Activated T-cell treated with anti-CD3 and anti-CD28 coated beads, Interleukin-2, amount 50 U/mL, for 24 hours (primary cell): ENCODE data around the gene RALGAPA2.
A peak's percentile ranks its signal among the peaks of the same experiment; 100 is the strongest.

Source experiments
- DNase-seq: peaks from one replicate; pipeline ENCODE4 v3.0.0-alpha.2; 2020
- H3K27ac Mint-ChIP-seq: 2 replicates; pipeline ENCODE4 v1.8.0; 2020; ENCODE audit warnings: mild to moderate bottlenecking, mixed read lengths
- H3K27me3 Mint-ChIP-seq: 2 replicates; pipeline ENCODE4 v1.8.0; 2020; ENCODE audit warnings: mixed read lengths
- H3K36me3 Mint-ChIP-seq: 2 replicates; pipeline ENCODE4 v1.8.0; 2020; ENCODE audit warnings: low read depth, mixed read lengths
- H3K4me1 Mint-ChIP-seq: 2 replicates; pipeline ENCODE4 v1.8.0; 2020; ENCODE audit warnings: low read depth, mixed read lengths
- H3K4me3 Mint-ChIP-seq: 2 replicates; pipeline ENCODE4 v1.8.0; 2020; ENCODE audit warnings: mild to moderate bottlenecking, moderate library complexity, mixed read lengths
- H3K9me3 Mint-ChIP-seq: 2 replicates; pipeline ENCODE4 v1.8.0; 2020; ENCODE audit warnings: mixed read lengths

The RALGAPA2 gene

DNA sequence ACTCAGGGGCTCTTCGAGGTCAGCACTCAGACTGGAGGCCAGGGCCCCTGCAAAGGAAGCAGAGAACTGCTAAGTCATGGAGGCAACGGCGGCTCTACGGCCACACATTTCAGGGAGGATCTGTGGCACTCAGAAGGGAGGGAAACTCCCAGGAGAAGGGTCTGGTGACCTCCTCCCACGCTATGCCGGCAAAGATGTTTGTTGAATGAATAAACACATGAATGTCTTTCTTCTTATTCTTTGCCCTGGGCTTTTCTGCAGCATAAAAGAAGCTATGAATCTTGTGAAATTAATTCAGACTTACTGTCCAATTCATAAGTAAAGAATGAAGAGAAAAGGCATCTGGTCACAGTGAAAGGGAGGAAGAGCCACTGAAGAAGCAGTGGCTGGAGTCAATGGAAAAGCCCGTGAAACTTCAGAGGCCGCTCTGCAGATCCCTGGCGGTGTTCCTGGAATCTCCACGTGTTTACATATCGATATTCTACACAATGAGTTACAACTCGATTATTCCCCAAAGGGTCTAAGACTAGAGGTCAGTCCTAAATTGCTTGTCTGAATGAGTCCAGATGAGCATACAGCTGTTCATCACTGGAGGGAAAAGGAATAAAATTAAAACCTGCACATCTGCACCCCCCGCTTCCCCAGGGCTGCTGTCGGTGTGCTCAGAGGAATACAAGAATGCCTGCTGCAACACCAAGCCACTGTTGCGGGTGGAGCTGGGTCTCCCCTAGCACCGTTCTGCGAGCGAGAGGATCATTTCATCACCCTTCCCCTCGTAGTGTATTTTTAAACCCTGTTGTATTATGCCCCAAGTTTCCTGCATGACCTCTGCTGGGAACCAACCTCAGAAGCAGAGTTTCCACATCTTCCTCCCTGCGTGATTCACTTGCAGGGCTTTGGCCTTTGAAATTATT is 319.0 kb downstream of the RALGAPA2 start:
- H3K27ac Mint-ChIP-seq = peak overlapping the region; percentile 84
- DNase-seq = no peak
- H3K4me3 Mint-ChIP-seq = no peak overlapping the region
- no peaks in the 10 kb centered on the region for H3K9me3 Mint-ChIP-seq
- H3K36me3 Mint-ChIP-seq = peaks cover 58% of the 10 kb centered on the region
- no peaks in the 10 kb centered on the region for H3K4me1 Mint-ChIP-seq
- H3K27me3 Mint-ChIP-seq = no peaks in the 10 kb centered on the region

GRCh38 chr20:20391766-20392165 is 320.7 kb downstream of the RALGAPA2 start:
- Mint-ChIP-seq H3K36me3 (peaks cover 53% of the 10 kb centered on the region), H3K4me3 (no peak overlapping the region), H3K9me3 (no peaks in the 10 kb centered on the region), H3K27me3 (no peaks in the 10 kb centered on the region), H3K27ac (no peak overlapping the region), H3K4me1 (no peaks in the 10 kb centered on the region)
- DNase-seq = no peak

GRCh38 chr20:20391115-20391514 is 321.3 kb downstream of the RALGAPA2 start:
- Mint-ChIP-seq H3K4me1 (no peaks in the 10 kb centered on the region), H3K27ac (peak overlapping the region; percentile 39), H3K36me3 (peaks cover 46% of the 10 kb centered on the region), H3K9me3 (no peaks in the 10 kb centered on the region), H3K27me3 (no peaks in the 10 kb centered on the region), H3K4me3 (no peak overlapping the region)
- no peak for DNase-seq

DNA sequence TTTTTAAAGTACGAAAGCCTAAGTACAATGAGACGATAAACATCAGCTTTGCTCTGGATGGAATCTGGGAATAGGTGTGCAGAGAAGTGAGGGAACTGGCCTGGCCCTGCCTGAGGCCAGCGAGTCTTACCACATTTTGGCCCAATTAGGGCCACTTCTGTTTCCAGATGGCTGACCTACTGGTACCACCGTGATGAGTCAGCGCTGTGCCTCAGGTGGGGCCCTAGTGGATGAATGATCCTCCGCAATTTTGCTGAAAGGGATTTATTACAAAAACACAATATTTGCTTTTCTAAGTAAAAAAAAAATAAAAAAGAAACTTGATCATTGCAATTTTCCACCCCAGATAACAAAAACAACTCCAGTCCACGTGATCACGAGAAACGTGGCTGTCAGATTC is 322.1 kb downstream of the RALGAPA2 start:
- Mint-ChIP-seq H3K4me1 (no peaks in the 10 kb centered on the region), H3K36me3 (peaks cover 40% of the 10 kb centered on the region), H3K27ac (no peak overlapping the region), H3K27me3 (no peaks in the 10 kb centered on the region), H3K4me3 (no peak overlapping the region), H3K9me3 (no peaks in the 10 kb centered on the region)
- no peak for DNase-seq

DNA sequence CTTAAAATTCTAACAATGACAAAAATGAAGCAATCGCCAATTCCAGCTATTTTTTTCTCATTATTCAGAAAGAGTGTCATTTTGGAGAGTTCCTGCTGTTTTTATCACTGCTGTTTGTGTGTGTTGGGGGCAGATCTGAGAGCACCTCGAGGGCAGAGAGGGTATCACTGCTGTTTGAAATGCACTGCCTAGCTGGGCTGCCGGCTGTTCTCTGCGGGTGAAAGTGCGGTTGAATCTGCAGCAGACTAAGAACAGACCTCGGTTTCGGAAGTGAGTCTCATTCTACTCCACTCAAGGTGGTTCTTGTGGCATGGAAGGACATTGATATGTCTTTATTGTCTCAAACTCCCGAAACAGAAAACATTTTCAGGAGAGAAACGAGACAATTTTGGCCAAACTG is 326.3 kb downstream of the RALGAPA2 start:
- no peaks in the 10 kb centered on the region for H3K4me1 Mint-ChIP-seq
- H3K27ac Mint-ChIP-seq = no peak overlapping the region
- H3K36me3 Mint-ChIP-seq = peaks cover 3% of the 10 kb centered on the region
- DNase-seq = no peak
- H3K27me3 Mint-ChIP-seq = peaks cover 15% of the 10 kb centered on the region
- H3K4me3 Mint-ChIP-seq = no peak overlapping the region
- no peaks in the 10 kb centered on the region for H3K9me3 Mint-ChIP-seq

DNA sequence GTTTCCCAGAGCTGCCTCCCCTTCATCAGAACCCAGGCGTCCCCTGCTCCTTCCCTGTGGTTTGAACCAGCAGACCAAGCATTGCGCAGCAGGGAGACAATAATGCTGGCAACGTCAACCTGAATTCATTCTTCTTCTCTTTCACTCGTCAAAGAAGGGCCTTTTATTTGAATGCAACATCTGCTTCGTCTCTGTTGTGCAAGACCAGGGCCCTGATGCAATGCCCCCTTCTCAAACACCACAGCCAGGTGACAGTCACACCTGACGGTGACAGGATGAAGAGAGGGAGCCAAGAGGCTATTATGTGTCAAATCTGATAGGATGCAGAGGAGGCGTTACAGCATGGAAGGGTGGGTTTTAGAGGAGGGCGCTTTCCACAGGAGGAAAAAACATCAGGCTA is 336.6 kb downstream of the RALGAPA2 start:
- Mint-ChIP-seq H3K36me3 (peaks cover 7% of the 10 kb centered on the region), H3K9me3 (peaks cover 4% of the 10 kb centered on the region), H3K27me3 (peaks cover 73% of the 10 kb centered on the region), H3K27ac (no peak overlapping the region), H3K4me1 (peaks cover 7% of the 10 kb centered on the region), H3K4me3 (no peak overlapping the region)
- DNase-seq = no peak

- DNase-seq = no peak
- Mint-ChIP-seq H3K9me3 (no peaks in the 10 kb centered on the region), H3K36me3 (peaks cover 12% of the 10 kb centered on the region), H3K4me3 (no peak overlapping the region), H3K27me3 (peaks cover 66% of the 10 kb centered on the region), H3K27ac (no peak overlapping the region), H3K4me1 (peaks cover 13% of the 10 kb centered on the region)
These were observed 339.3 kb downstream of the RALGAPA2 start for GRCh38 chr20:20373091-20373571.

DNA sequence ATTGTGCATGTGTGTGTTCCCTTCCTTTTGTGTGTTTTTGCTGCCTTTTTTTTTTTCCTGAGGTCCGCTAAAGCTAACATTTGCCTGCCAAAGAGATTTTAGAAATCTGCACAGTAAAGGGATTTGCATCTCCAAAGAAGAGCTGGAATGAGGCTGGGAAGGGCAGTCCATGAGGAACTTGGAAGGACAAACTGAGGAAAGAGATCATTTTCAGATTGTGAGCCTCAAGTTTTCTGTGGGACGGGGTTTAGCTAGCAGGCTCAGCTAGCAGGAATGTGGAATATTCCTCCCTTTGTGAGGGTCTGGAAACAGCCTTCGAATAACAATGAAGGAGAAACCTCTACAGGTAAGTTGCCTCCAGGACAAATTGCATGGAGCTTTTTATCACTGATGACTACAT is 340.8 kb downstream of the RALGAPA2 start:
- Mint-ChIP-seq H3K36me3 (peaks cover 12% of the 10 kb centered on the region), H3K4me1 (peaks cover 20% of the 10 kb centered on the region), H3K27me3 (peaks cover 72% of the 10 kb centered on the region), H3K27ac (no peak overlapping the region), H3K4me3 (peak overlapping the region; percentile 68), H3K9me3 (no peaks in the 10 kb centered on the region)
- no peak for DNase-seq

GRCh38 chr20:20371083-20371482 is 341.4 kb downstream of the RALGAPA2 start:
- no peak for DNase-seq
- H3K36me3 Mint-ChIP-seq = peaks cover 12% of the 10 kb centered on the region
- peaks cover 76% of the 10 kb centered on the region for H3K27me3 Mint-ChIP-seq
- peaks cover 23% of the 10 kb centered on the region for H3K4me1 Mint-ChIP-seq
- no peak overlapping the region for H3K27ac Mint-ChIP-seq
- peak overlapping the region; percentile 68 for H3K4me3 Mint-ChIP-seq
- H3K9me3 Mint-ChIP-seq = no peaks in the 10 kb centered on the region

- H3K4me3 Mint-ChIP-seq = peak overlapping the region; percentile 79
- H3K27me3 Mint-ChIP-seq = peaks cover 75% of the 10 kb centered on the region
- no peaks in the 10 kb centered on the region for H3K9me3 Mint-ChIP-seq
- peak overlapping the region; percentile 80 for H3K27ac Mint-ChIP-seq
- peaks cover 31% of the 10 kb centered on the region for H3K4me1 Mint-ChIP-seq
- no peak for DNase-seq
- peaks cover 12% of the 10 kb centered on the region for H3K36me3 Mint-ChIP-seq
These were observed 342.3 kb downstream of the RALGAPA2 start for GRCh38 chr20:20370094-20370575.

DNA sequence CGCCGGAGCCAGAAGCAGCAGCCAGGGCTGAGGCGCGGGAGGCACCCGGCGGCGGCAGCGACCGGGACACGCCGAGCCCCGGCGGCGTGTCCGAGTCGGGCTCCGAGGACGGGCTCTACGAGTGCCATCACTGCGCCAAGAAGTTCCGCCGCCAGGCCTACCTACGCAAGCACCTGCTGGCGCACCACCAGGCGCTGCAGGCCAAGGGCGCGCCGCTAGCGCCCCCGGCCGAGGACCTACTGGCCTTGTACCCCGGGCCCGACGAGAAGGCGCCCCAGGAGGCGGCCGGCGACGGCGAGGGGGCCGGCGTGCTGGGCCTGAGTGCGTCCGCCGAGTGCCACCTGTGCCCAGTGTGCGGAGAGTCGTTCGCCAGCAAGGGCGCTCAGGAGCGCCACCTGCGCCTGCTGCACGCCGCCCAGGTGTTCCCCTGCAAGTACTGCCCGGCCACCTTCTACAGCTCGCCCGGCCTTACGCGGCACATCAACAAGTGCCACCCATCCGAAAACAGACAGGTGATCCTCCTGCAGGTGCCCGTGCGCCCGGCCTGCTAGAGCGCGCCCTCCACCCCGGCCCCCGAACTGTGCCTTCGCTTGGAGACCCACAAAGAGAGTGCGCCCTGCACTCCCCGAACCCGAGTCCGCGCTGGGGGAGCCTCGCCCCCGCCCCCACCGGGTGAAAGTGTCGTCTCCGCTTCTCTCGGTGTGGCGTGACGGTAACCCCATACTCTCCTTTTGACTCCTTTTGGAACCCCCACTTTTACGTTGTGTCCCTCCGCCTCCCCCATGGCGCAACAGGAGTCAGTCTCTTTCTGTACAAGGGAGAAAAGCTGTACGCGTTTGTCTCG is 343.0 kb downstream of the RALGAPA2 start:
- Mint-ChIP-seq H3K36me3 (peaks cover 12% of the 10 kb centered on the region), H3K27ac (peak overlapping the region; percentile 80), H3K27me3 (peaks cover 77% of the 10 kb centered on the region), H3K4me3 (peak overlapping the region; percentile 79), H3K9me3 (no peaks in the 10 kb centered on the region), H3K4me1 (peaks cover 33% of the 10 kb centered on the region)
- DNase-seq = peak; percentile 59

- Mint-ChIP-seq H3K9me3 (no peaks in the 10 kb centered on the region), H3K27ac (no peak overlapping the region), H3K36me3 (peaks cover 12% of the 10 kb centered on the region), H3K4me3 (peak overlapping the region; percentile 38), H3K27me3 (peaks cover 75% of the 10 kb centered on the region), H3K4me1 (peaks cover 39% of the 10 kb centered on the region)
- peak; percentile 55 for DNase-seq
These were observed 343.8 kb downstream of the RALGAPA2 start for GRCh38 chr20:20368418-20369249.

- H3K27ac Mint-ChIP-seq = peak within 1 kb of the TSS; percentile 84
- no peaks in the 10 kb centered on the region for H3K9me3 Mint-ChIP-seq
- H3K36me3 Mint-ChIP-seq = peaks cover 12% of the 10 kb centered on the region
- peaks cover 45% of the 10 kb centered on the region for H3K4me1 Mint-ChIP-seq
- H3K4me3 Mint-ChIP-seq = peak within 1 kb of the TSS; percentile 77
- H3K27me3 Mint-ChIP-seq = peaks cover 75% of the 10 kb centered on the region
- peak; percentile 53 for DNase-seq
These were observed 344.6 kb downstream of the RALGAPA2 start, which contains the start of gene INSM1 for GRCh38 chr20:20367575-20368417. Gene INSM1 (plus strand): TSS chr20:20368104. CDS start chr20:20368268, 164 bp downstream.
